GM06990 (cell line): ENCODE results near the gene PSMA3.

Experiments
- DNase-seq: peaks from one replicate; pipeline ENCODE4 v3.0.0-alpha.2; 2011; ENCODE audit not compliant: insufficient read length; ENCODE audit errors: extremely low read depth
- H3K27me3 ChIP-seq: replicated peaks from 2 replicates; pipeline ENCODE4 v1.6.0; 2011; ENCODE audit warnings: low read length; ENCODE audit not compliant: control insufficient read depth, insufficient read depth
- H3K36me3 ChIP-seq: 2 replicates; pipeline ENCODE4 v1.5.1; 2011; ENCODE audit warnings: low read length; ENCODE audit not compliant: control insufficient read depth, insufficient read depth
- H3K4me3 ChIP-seq: replicated peaks from 2 replicates; pipeline ENCODE4 v1.5.1; 2011; ENCODE audit warnings: low read depth, mild to moderate bottlenecking, control low read depth, low read length
- TF ChIP-seq, protein P1 (sequence below): IDR thresholded peaks from 2 replicates; pipeline ENCODE4 v1.5.1; 2011; ENCODE audit warnings: low read length, control low read depth, mild to moderate bottlenecking, inconsistent platforms; ENCODE audit not compliant: insufficient read depth, poor library complexity, severe bottlenecking

PSMA3 gene

DNA sequence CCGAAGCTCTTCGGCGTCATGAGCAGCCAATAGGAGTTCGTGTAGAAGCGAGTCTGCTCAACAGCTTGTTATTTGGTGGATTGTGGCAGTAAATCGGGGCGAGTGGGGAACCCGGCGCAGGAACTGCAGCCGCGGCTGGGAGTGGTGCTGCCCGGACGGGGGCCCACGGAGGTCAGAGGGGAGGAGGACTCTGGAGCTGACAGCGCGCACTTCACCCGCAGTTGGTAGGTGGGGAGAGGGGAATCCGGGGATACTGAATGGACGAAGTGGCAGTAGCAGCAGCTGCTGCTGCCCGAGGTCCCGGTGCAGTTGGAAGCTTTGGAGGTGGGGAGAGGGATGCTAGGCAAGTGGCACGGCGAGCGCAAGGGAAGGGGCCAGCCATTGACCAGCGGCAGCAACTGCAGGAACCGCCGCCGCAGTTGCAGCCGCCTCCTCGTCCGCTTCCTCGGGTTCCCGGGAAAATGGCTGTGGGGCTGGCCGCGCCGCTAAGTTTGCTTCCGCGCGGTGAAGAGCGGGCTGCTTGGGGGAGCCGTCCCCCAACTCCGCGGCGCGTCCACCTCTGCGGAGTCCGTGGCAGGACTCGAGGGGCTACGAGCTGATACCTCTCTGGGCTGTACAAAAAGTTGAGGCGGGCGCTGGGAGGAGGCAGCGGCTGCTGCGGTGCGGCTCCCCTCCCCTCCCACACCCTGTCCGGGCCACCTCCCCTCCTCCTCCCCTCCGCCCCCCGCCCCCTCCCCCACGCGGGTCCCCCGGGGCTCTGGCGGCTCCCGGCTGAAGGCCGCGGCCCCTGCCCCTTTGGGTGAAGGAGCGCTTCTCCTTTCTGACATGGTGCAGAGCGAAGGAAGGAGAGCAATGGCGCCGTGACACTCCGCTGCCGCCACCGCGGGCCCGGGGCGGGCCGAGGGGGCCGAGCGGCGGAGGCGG lies 54.1 kb downstream of the PSMA3 start, which contains the start of gene ARID4A:
Gene ARID4A, plus strand, starts transcription at position 79 of the 924 bp plus-strand sequence. CDS start 1,300 bp downstream, outside the sequence.
- Histone ChIP-seq H3K36me3 (peaks cover 7% of the 10 kb centered on the region), H3K4me3 (peak within 1 kb of the TSS; percentile 98), H3K27me3 (no peaks in the 10 kb centered on the region)
- TF ChIP-seq, protein P1, sequence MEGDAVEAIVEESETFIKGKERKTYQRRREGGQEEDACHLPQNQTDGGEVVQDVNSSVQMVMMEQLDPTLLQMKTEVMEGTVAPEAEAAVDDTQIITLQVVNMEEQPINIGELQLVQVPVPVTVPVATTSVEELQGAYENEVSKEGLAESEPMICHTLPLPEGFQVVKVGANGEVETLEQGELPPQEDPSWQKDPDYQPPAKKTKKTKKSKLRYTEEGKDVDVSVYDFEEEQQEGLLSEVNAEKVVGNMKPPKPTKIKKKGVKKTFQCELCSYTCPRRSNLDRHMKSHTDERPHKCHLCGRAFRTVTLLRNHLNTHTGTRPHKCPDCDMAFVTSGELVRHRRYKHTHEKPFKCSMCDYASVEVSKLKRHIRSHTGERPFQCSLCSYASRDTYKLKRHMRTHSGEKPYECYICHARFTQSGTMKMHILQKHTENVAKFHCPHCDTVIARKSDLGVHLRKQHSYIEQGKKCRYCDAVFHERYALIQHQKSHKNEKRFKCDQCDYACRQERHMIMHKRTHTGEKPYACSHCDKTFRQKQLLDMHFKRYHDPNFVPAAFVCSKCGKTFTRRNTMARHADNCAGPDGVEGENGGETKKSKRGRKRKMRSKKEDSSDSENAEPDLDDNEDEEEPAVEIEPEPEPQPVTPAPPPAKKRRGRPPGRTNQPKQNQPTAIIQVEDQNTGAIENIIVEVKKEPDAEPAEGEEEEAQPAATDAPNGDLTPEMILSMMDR: no peak
- peak; percentile 61 for DNase-seq

DNA sequence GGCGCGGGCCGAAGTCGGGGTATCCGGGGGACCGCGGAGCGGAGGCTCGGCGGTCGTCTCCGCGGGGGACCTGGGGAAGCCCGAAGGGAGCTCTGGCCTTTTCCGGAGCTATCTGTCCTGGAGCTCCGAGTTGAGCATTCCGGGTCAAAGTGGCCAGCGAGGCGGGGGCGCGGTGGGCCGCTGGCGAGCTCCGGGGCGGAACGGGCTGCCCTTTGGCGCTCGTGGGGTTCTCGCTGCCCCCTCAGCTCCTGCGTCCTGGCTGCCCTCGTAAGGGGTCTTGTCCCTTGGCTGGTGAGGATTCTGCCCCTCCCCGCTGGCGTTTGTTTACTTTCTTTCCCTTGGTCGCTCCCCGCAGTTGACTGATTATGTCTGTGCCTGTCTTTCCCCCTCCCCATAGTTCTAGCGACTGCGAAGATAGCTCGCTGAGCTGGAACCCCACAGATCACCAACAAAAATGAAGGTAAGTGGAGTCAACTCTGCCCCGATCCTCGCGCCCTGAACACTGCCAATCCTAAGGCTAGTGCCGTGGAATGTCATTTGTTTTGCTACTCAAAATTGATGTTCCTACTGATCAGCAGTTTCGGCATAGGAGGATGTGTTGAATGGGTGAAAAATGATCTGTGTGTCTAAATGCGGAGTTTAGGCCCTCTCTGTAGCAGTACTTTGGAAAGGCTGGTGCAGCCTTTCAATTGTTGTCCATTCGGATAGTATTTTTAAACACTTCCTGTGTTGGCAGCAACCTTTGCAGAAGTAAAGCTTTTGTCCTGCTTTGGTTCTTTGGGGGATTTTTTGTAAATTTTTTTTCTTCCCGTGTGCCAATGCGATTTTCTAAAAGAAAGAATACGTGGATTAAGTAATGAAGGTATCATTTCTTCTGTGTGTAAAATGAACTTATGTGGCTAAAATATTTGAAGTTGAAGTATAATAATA lies 55.0 kb downstream of the PSMA3 start:
- TF ChIP-seq, protein P1: no peak
- H3K36me3 ChIP-seq: peaks cover 4% of the 10 kb centered on the region
- peak overlapping the region; percentile 98 for H3K4me3 ChIP-seq
- DNase-seq: peak; percentile 7
- H3K27me3 ChIP-seq: no peaks in the 10 kb centered on the region

DNA sequence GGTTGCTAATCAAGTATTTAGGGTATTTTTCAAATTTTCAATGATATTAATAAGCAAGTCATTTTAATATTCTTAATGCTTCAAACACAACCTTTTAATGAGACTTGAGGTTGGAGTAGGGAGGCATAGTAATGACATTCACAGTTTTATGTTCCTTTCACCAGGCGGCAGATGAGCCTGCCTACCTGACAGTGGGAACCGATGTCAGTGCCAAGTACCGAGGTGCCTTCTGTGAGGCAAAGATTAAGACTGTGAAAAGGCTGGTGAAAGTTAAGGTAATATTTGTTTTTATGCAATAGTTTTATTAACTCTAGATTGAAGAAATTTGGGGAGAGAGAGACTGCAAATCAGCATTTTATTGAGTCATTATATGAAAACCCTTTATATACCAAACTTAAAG lies 56.8 kb downstream of the PSMA3 start:
- DNase-seq: no peak
- Histone ChIP-seq H3K4me3 (no peak overlapping the region), H3K36me3 (no peaks in the 10 kb centered on the region), H3K27me3 (no peaks in the 10 kb centered on the region)
- TF ChIP-seq, protein P1: no peak

DNA sequence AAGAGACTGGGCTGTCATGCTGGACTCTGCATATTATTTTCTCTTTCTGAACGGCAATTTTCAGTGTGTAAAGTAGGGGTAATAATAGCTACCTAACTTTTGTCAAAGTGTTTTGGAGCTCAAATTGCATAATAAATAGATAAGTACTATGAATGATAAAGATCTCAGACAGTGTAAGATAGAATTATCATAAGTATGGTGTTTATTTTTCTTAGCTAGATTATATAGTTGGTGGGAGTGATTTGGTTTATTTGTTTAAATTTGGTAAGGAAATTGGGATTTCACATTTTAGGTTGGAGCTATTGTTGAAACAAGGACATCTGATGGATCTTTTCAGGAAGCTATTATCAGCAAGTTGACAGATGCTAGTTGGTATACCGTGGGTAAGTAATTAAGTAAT lies 61.1 kb downstream of the PSMA3 start:
- Histone ChIP-seq H3K36me3 (no peaks in the 10 kb centered on the region; the same call in 1 of the 2 replicates), H3K27me3 (no peaks in the 10 kb centered on the region), H3K4me3 (no peak overlapping the region)
- no peak for DNase-seq
- TF ChIP-seq, protein P1: no peak

DNA sequence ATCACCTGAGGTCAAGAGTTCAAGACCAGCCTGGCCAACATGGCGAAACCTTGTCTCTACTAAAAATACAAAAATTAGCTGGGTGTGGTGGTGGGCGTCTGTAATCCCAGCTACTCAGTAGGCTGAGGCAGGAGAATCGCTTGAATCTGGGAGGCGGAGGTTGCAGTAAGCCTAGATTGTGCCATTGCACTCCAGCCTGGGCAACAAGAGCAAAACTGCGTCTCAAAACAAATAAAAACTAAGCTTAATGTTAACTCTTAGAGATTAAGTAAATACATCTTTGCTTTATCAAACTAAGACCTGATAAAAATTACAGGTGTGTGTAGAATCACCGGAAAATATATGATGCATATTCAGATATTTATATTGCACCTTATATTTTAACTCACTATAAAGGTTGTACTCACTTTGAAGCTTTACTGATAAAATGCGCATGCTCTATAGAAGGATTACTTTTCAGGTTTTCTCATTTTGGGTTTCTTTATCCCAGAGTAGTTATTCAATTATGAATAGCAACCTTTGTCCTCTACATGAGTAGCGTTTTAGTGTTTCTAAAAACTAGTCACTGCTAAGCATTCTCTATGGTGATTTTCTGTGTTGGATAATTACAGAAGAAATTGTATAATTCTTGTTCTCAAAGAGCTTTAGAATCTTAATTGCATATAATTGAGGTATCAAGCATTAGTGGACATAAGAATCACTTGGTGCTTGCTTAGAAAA lies 63.1 kb downstream of the PSMA3 start:
- no peak for DNase-seq
- Histone ChIP-seq H3K4me3 (no peak overlapping the region), H3K36me3 (no peaks in the 10 kb centered on the region; the same call in 1 of the 2 replicates), H3K27me3 (no peaks in the 10 kb centered on the region)
- TF ChIP-seq, protein P1: no peak
